NCI-H1417 treated with DMSO at 0.1 percent for 48 hours (cell line): ENCODE measurements around the gene THBS1.

ENCODE experiments used
- DNase-seq: peaks from one replicate; lab custom pipeline; 2025; lab: John Stamatoyannopoulos, UW

Gene THBS1

DNA sequence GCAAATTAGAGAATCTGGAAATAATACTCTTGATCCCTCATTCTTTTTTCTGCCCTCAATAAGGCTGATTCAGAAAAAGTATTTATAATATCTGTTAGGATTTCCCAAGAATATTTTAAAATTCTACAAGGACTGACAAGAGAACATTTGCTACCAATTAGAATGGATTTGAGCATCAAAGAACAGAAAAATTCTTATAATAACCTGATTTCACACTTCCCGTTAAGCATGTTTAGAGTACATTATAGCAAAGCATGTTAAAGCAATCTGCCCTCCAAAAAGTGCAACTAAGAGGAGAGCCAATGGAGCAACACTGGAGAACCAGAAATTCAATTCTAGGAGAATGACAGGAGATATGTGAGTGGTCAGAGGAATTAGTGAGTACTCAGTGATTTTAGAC lies 57.2 kb downstream of the THBS1 start:
- no peak for DNase-seq

DNA sequence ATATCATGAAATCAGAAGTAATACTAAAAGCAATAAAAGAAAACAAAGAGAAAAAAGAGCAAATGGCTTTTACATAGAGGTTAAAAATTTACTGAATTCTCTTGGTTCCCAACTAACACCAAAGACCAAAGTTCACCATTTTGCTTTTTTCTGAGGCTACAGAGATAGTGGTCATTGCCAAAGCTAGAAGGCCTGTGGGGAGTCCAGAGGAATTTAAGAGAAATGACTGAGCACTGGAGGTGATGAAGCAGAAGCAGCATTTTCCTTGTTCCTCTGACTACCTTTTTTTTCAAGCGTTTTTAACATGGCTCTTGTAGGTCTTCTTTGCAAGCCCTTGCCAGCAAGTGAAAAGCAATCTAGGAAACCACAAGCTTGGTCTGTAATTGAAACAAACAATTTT lies 58.2 kb downstream of the THBS1 start:
- DNase-seq = no peak

DNA sequence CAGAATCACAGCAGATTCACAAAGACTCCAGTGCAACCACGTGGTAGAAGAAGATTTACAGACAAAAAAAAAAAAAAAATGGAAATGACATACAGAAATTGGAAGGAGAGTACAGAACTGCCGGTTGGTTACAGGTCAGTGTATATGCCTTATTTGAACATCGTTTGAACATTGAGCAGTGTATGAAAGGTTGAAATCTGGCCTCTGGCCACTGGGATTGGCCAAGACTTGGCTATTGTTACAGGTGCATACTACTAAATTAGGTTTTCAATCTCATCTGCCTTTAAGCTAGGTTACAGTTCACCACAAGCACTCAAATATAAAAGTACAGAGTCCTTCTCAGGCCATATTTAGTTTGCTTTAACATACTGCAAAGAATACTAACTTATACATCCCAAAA lies 59.8 kb downstream of the THBS1 start:
- DNase-seq = no peak

DNA sequence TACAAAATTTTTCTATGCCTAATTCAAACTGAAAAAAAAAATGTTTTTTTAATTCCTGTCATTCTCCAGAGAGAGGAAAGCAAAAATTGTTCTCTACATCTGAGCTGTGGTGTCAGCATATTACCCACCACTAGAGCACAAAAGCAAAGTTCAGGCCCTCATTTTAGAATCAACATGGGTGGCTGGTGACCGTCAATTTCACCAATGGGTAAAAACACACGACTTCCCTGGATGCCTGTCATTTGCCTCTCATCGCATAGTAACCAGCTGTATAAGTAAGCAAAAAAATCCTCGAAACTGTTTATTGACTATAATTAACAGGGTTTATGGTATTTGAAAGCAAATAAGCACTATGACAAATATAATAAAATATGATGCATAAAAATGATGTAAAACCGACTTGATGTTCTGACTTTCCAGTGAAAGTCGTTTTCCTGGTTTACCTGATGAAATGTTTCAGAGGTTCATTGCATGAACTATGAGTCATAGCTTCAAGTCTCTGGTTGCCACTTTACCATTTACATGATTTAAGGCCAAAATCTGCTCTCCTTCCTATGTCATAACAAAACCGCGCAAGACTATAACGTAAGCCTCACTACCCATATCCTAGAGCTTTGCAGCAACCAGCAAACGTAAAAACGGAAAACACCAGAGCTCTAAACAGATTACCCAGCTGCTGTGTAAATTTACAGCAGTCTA lies 60.5 kb downstream of the THBS1 start:
- DNase-seq = no peak

DNA sequence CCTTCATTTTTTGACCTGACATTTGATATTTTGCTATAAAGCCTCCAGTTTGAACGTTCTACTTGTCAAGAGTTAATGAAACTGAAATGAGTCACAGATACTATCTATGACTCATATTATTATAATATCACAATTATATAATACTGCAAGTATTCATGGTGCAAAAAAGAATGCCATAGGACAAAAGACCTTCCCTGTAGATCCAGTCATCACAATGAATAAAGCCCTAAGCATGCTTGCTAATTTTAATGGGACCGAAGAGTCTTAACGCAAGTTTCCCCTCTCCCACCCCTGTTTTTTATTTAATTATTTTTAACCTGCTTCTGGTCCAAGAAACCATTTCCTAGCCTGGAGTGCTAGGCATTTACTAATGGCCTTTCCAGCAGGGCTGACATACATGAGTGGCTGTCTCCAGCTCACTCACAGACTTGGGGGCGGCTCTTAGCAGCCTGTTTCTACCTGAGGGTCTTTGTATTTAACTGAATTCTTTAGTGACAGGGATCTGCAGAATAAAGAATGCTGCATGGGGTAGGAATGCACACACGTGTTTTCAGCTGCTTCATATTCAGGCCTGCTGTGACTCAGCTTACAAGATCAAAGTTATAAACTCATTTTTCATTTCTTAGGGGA lies 61.2 kb downstream of the THBS1 start:
- DNase-seq = no peak

DNA sequence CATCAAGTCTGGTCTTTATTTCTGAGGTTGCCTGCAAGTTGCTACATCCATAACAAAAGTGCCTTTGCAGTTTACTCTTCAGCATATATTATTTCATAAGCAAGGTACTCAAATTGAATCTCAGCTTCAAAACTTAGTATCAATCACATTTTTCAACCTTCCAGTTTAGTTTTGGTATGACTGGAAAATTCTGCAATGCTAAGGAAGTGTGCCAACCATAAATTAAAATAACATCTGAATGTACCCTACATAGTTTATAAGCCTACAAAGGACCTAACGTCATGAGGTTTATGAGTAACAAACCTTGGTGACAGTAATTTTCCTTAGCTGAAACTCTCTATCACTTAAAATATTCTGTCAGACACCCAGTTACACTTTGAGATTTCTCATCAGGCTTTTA lies 62.8 kb downstream of the THBS1 start:
- no peak for DNase-seq

DNA sequence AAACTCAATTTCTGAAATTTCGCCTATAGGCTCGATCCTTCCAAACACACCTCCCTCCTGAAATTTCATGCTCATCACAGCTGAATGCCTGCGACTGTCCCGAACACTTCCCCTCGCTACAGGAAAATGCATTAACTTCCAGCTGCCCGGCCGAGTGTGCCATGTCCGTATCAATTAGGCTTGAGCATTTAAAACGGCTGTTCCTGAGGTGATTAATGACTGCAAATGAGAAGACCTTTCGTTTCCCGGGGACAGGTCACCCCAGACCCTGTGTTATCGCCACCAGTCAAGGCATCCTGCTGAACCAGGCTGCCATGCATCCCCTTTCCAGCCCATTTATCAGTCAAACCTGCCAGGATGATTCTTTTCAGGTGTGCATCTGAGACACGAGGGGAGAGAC lies 63.3 kb downstream of the THBS1 start:
- DNase-seq = no peak

DNA sequence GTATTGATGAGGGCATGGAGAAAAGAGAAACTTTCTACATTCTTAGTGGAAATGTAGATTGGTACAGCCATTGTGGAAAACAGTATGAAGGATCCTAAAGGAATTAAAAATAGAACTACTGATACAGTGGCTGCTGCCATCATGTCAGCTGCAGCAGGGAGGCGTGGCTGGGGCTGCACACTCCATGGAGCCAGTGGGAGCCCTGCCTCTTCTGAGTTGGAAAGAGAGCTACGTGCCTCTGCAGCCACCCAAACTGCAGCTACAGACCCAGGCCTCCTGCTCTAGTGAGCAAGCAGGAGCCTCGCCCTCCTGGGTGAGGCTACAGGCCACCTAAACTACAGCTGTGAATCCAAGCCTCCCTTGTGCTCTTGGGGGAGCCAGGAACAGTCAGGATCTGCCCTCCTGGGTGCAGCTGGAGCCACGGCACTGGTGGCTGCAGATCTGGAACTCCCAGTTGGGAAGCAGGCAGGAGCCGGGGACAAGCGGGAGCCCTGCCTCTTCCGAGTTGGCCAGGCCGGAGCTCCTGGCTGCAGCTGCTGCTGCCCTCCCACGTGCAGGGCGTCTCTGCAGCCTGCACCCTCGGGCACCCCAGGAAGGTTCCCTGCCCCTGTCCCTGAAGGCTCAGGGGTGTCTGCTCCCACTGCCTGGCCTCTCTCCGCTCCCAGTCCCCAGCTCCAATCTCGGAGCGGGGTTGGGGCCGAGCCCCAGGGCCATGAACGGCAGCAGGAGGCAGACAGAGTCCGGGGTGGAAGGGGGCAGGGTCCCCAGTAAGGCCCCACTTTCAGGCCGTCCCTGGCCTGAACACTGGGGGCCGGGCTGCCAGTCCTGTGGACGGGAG lies 64.5 kb downstream of the THBS1 start:
- DNase-seq = no peak

DNA sequence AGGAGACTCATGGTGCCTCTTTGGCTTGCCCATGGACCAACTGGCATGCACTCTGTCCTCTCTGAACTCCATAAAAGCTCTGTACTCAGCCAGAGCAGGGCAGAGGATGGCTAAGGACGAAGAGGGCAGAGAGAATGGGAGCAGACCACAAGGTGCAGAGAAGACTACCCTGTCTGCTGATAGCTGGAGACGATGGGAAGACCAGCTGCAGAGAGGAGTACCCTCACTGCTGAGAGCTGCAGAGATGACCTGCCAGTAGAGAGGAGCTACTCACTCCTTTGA lies 65.0 kb downstream of the THBS1 start:
- DNase-seq = no peak

DNA sequence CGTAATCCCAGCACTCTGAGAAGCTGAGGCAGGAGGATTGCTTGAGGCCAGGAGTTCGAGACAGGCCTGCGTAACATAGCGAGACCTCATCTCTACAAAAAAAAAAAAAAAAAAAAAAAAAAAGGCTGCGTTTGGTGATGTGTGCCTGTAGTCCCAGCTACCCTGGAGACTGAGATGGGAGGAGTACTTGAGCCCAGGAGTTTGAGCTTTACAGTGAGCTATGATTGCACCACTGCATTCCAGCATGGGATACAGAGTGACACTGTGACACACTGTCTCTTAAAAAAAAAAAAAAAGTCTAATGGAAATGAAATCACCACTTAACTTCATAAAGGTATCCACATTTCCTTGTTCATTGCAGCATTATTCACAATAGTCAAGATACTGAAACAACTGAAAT lies 65.5 kb downstream of the THBS1 start:
- DNase-seq = no peak
